WTC11 (cell line): ENCODE measurements around the gene GJB5. TPM values are rescaled to one million over a fixed set of nuclear protein-coding genes. Genes with fewer than 3 reads are reported as not detected.

Experiments used
- ATAC-seq: fragments of 200-7000 bp; cut with Tn5 transposase; 2 replicates; pipeline ENCODE4 v1.10.0; 2021; ENCODE audit warnings: mild to moderate bottlenecking, moderate library complexity
- CTCF ChIA-PET: fragments of 300-600 bp; sonication (Branson Sonifier 250); formaldehyde crosslinking; loops from one replicate; lab custom pipeline; 2021; ENCODE audit warnings: antibody characterized with exemption; lab: Charles Lee
- POLR2A ChIA-PET: fragments of 350-600 bp; sonication (Branson Sonifier 250); formaldehyde crosslinking; loops from one replicate; lab custom pipeline; 2021; ENCODE audit warnings: antibody characterized with exemption; lab: Charles Lee
- DNase-seq: peaks from one replicate; pipeline ENCODE4 v3.0.0; 2021; ENCODE audit warnings: low spot score
- H3K27ac Mint-ChIP-seq: 2 replicates; pipeline ENCODE4 v1.8.0; 2021; ENCODE audit warnings: mixed read lengths
- H3K27me3 Mint-ChIP-seq: 2 replicates; pipeline ENCODE4 v1.8.0; 2021; ENCODE audit warnings: low read depth, mild to moderate bottlenecking, moderate library complexity, mixed read lengths
- H3K36me3 Mint-ChIP-seq: 2 replicates; pipeline ENCODE4 v1.8.0; 2021; ENCODE audit warnings: mixed read lengths
- H3K4me1 Mint-ChIP-seq: 2 replicates; pipeline ENCODE4 v1.8.0; 2022; ENCODE audit warnings: mixed read lengths
- H3K4me3 Mint-ChIP-seq: 2 replicates; pipeline ENCODE4 v1.8.0; 2021; ENCODE audit warnings: mild to moderate bottlenecking, moderate library complexity, mixed read lengths
- H3K9me3 Mint-ChIP-seq: 2 replicates; pipeline ENCODE4 v1.8.0; 2021; ENCODE audit warnings: mixed read lengths
- FOXP1 ChIP-seq: sonication (generic); formaldehyde crosslinking; IDR thresholded peaks from 2 replicates; pipeline ENCODE4 v1.8.0; 2022; ENCODE audit warnings: missing genetic modification reagents, mild to moderate bottlenecking, moderate library complexity, borderline replicate concordance
- GABPB1 ChIP-seq: sonication (generic); formaldehyde crosslinking; IDR thresholded peaks from 2 replicates; pipeline ENCODE4 v1.8.1; 2023; ENCODE audit warnings: mild to moderate bottlenecking, missing genetic modification reagents
- IRF2 ChIP-seq: sonication (generic); formaldehyde crosslinking; IDR thresholded peaks from 2 replicates; pipeline ENCODE4 v1.8.0; 2022; ENCODE audit warnings: low read depth, missing genetic modification reagents, borderline replicate concordance
- MXD4 ChIP-seq: fragments of 250-450 bp; sonication (Bioruptor Pico); IDR thresholded peaks from 2 replicates; pipeline ENCODE4 v1.8.0; 2021; ENCODE audit warnings: mild to moderate bottlenecking, moderate library complexity, borderline replicate concordance
- NFATC4 ChIP-seq: fragments of 250-450 bp; sonication (Bioruptor Pico); IDR thresholded peaks from 2 replicates; pipeline ENCODE4 v1.9.0; 2021; ENCODE audit warnings: mild to moderate bottlenecking
- SMAD4 ChIP-seq: sonication (generic); formaldehyde crosslinking; IDR thresholded peaks from 2 replicates; pipeline ENCODE4 v1.8.0; 2022; ENCODE audit warnings: mild to moderate bottlenecking, missing genetic modification reagents
- TP53 ChIP-seq: sonication (generic); formaldehyde crosslinking; IDR thresholded peaks from 2 replicates; pipeline ENCODE4 v1.8.1; 2023; ENCODE audit warnings: mild to moderate bottlenecking, missing genetic modification reagents
- ZNF138 ChIP-seq: sonication (generic); formaldehyde crosslinking; conservative IDR thresholded peaks from 2 replicates; pipeline ENCODE4 v1.8.1; 2022; ENCODE audit warnings: mild to moderate bottlenecking, moderate library complexity, missing genetic modification reagents
- ZNF263 ChIP-seq: sonication (generic); formaldehyde crosslinking; IDR thresholded peaks from 2 replicates; pipeline ENCODE4 v1.8.1; 2022; ENCODE audit warnings: low read depth, mild to moderate bottlenecking, moderate library complexity, missing genetic modification reagents
- total RNA-seq: library from RNA; stranded (reverse); gene quantifications from 3 replicates; pipeline ENCODE4 v1.2.3, GENCODE V29; 2021
- TF ChIP-seq, protein P1 (sequence below): sonication (generic); formaldehyde crosslinking; IDR thresholded peaks from 2 replicates; pipeline ENCODE4 v1.8.0; 2023; ENCODE audit warnings: missing genetic modification reagents, mild to moderate bottlenecking, borderline replicate concordance
- TF ChIP-seq, protein P2 (sequence below): fragments of 250-450 bp; sonication (Bioruptor Pico); IDR thresholded peaks from 2 replicates; pipeline ENCODE4 v1.9.0; 2021; ENCODE audit warnings: moderate library complexity, mild to moderate bottlenecking, inconsistent platforms, borderline replicate concordance
- TF ChIP-seq, protein P3 (sequence below): sonication (generic); formaldehyde crosslinking; IDR thresholded peaks from 2 replicates; pipeline ENCODE4 v1.8.1; 2023; ENCODE audit warnings: mild to moderate bottlenecking, missing genetic modification reagents, borderline replicate concordance
- TF ChIP-seq, protein P4 (sequence below): fragments of 200-600 bp; IDR thresholded peaks from 2 replicates; pipeline ENCODE4 v1.8.0; 2022; ENCODE audit warnings: antibody characterized with exemption
- TF ChIP-seq, protein P5 (sequence below): sonication (generic); formaldehyde crosslinking; IDR thresholded peaks from 2 replicates; pipeline ENCODE4 v1.8.0; 2022; ENCODE audit warnings: mild to moderate bottlenecking, missing genetic modification reagents
- TF ChIP-seq, protein P6 (sequence below): sonication (generic); formaldehyde crosslinking; IDR thresholded peaks from 2 replicates; pipeline ENCODE4 v1.8.1; 2022; ENCODE audit warnings: low read depth, mild to moderate bottlenecking, moderate library complexity, missing genetic modification reagents, borderline replicate concordance

The GJB5 gene
- total RNA-seq, 1 experiment from 2014 or later, result 0.55 TPM

DNA sequence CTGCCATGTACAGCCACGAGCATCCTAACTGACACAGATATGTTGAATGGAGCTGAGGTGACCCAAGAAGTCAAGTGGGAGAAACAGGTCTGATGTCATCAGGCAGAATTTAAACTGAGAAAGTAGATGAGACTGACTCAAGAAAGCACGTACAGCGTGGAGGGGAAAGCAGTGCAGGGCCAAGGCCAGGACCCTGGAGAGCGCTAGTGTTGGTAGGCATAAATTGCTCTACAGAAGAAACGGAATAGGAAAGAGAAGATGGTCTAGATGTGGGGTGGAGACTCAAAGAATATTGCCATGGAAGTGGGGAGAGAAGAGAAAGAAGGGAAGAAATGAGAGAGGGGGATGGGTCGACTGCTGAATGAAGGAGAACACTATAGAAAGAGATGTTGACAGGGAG is 45.3 kb upstream of the GJB5 start:
- no peak; the same call in 1 of the 2 replicates for ATAC-seq
- Mint-ChIP-seq H3K4me3 (no peak overlapping the region), H3K27ac (no peak overlapping the region), H3K4me1 (no peaks in the 10 kb centered on the region), H3K36me3 (no peaks in the 10 kb centered on the region), H3K27me3 (peaks cover 23% of the 10 kb centered on the region), H3K9me3 (peaks cover 8% of the 10 kb centered on the region)
- CTCF ChIA-PET, result interaction anchor here (0.9 kb wide), 1 partner anchor 33 kb away, joined by 3 read pairs; no protein-coding TSS in a partner anchor
- POLR2A ChIA-PET, result no interaction called here
- DNase-seq, result peak; percentile 36
- no peak for TF ChIP-seq TP53 (CRISPR knock-in tag)
- TF ChIP-seq, protein P1, sequence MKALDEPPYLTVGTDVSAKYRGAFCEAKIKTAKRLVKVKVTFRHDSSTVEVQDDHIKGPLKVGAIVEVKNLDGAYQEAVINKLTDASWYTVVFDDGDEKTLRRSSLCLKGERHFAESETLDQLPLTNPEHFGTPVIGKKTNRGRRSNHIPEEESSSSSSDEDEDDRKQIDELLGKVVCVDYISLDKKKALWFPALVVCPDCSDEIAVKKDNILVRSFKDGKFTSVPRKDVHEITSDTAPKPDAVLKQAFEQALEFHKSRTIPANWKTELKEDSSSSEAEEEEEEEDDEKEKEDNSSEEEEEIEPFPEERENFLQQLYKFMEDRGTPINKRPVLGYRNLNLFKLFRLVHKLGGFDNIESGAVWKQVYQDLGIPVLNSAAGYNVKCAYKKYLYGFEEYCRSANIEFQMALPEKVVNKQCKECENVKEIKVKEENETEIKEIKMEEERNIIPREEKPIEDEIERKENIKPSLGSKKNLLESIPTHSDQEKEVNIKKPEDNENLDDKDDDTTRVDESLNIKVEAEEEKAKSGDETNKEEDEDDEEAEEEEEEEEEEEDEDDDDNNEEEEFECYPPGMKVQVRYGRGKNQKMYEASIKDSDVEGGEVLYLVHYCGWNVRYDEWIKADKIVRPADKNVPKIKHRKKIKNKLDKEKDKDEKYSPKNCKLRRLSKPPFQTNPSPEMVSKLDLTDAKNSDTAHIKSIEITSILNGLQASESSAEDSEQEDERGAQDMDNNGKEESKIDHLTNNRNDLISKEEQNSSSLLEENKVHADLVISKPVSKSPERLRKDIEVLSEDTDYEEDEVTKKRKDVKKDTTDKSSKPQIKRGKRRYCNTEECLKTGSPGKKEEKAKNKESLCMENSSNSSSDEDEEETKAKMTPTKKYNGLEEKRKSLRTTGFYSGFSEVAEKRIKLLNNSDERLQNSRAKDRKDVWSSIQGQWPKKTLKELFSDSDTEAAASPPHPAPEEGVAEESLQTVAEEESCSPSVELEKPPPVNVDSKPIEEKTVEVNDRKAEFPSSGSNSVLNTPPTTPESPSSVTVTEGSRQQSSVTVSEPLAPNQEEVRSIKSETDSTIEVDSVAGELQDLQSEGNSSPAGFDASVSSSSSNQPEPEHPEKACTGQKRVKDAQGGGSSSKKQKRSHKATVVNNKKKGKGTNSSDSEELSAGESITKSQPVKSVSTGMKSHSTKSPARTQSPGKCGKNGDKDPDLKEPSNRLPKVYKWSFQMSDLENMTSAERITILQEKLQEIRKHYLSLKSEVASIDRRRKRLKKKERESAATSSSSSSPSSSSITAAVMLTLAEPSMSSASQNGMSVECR (CRISPR knock-in tag), result 0 out of 2 replicates have a peak, but pooled peaks have one; percentile 42

DNA sequence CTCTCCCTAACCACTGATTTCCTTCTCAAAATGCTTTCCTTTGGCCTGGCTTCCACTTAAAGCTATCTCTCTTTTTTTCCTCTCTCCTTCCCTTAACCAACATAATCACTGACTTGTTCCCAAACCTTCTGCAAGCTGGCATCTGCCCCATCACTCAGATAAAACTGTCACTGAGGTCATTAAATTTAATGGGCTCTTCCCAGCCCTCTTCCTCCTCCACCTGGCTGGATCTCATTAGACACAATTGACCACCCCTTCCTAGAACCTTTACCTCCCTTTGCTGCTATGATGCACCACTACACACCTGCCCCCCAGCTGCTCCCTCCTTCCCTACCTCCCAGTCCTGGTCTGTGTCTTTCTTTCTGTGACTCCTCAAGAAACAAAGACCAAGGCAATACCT is 44.0 kb upstream of the GJB5 start:
- H3K9me3 Mint-ChIP-seq, result peaks cover 8% of the 10 kb centered on the region
- no peak overlapping the region for H3K4me3 Mint-ChIP-seq
- H3K4me1 Mint-ChIP-seq, result no peaks in the 10 kb centered on the region
- DNase-seq, result no peak
- CTCF ChIA-PET, result no interaction called here
- ATAC-seq, result no peak
- POLR2A ChIA-PET, result no interaction called here
- peaks cover 16% of the 10 kb centered on the region for H3K27me3 Mint-ChIP-seq
- no peaks in the 10 kb centered on the region for H3K36me3 Mint-ChIP-seq
- H3K27ac Mint-ChIP-seq, result no peak overlapping the region
- TF ChIP-seq FOXP1 (no peak), NFATC4 (CRISPR knock-in tag) (no peak), IRF2 (CRISPR knock-in tag) (no peak), GABPB1 (CRISPR knock-in tag) (no peak), SMAD4 (CRISPR knock-in tag) (no peak), ZNF263 (no peak), ZNF138 (CRISPR knock-in tag) (no peak), MXD4 (CRISPR knock-in tag) (no peak)
- TF ChIP-seq, protein P2, sequence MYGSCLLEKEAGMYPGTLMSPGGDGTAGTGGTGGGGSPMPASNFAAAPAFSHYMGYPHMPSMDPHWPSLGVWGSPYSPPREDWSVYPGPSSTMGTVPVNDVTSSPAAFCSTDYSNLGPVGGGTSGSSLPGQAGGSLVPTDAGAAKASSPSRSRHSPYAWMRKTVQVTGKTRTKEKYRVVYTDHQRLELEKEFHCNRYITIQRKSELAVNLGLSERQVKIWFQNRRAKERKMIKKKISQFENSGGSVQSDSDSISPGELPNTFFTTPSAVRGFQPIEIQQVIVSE (CRISPR knock-in tag), result no peak
- TF ChIP-seq, protein P3, sequence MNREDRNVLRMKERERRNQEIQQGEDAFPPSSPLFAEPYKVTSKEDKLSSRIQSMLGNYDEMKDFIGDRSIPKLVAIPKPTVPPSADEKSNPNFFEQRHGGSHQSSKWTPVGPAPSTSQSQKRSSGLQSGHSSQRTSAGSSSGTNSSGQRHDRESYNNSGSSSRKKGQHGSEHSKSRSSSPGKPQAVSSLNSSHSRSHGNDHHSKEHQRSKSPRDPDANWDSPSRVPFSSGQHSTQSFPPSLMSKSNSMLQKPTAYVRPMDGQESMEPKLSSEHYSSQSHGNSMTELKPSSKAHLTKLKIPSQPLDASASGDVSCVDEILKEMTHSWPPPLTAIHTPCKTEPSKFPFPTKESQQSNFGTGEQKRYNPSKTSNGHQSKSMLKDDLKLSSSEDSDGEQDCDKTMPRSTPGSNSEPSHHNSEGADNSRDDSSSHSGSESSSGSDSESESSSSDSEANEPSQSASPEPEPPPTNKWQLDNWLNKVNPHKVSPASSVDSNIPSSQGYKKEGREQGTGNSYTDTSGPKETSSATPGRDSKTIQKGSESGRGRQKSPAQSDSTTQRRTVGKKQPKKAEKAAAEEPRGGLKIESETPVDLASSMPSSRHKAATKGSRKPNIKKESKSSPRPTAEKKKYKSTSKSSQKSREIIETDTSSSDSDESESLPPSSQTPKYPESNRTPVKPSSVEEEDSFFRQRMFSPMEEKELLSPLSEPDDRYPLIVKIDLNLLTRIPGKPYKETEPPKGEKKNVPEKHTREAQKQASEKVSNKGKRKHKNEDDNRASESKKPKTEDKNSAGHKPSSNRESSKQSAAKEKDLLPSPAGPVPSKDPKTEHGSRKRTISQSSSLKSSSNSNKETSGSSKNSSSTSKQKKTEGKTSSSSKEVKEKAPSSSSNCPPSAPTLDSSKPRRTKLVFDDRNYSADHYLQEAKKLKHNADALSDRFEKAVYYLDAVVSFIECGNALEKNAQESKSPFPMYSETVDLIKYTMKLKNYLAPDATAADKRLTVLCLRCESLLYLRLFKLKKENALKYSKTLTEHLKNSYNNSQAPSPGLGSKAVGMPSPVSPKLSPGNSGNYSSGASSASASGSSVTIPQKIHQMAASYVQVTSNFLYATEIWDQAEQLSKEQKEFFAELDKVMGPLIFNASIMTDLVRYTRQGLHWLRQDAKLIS, result no peak
- TF ChIP-seq, protein P4, sequence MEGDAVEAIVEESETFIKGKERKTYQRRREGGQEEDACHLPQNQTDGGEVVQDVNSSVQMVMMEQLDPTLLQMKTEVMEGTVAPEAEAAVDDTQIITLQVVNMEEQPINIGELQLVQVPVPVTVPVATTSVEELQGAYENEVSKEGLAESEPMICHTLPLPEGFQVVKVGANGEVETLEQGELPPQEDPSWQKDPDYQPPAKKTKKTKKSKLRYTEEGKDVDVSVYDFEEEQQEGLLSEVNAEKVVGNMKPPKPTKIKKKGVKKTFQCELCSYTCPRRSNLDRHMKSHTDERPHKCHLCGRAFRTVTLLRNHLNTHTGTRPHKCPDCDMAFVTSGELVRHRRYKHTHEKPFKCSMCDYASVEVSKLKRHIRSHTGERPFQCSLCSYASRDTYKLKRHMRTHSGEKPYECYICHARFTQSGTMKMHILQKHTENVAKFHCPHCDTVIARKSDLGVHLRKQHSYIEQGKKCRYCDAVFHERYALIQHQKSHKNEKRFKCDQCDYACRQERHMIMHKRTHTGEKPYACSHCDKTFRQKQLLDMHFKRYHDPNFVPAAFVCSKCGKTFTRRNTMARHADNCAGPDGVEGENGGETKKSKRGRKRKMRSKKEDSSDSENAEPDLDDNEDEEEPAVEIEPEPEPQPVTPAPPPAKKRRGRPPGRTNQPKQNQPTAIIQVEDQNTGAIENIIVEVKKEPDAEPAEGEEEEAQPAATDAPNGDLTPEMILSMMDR, result no peak
- TF ChIP-seq, protein P5, sequence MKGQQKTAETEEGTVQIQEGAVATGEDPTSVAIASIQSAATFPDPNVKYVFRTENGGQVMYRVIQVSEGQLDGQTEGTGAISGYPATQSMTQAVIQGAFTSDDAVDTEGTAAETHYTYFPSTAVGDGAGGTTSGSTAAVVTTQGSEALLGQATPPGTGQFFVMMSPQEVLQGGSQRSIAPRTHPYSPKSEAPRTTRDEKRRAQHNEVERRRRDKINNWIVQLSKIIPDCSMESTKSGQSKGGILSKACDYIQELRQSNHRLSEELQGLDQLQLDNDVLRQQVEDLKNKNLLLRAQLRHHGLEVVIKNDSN (CRISPR knock-in tag), result no peak
- TF ChIP-seq, protein P1 (CRISPR knock-in tag), result no peak
- TF ChIP-seq, protein P6, sequence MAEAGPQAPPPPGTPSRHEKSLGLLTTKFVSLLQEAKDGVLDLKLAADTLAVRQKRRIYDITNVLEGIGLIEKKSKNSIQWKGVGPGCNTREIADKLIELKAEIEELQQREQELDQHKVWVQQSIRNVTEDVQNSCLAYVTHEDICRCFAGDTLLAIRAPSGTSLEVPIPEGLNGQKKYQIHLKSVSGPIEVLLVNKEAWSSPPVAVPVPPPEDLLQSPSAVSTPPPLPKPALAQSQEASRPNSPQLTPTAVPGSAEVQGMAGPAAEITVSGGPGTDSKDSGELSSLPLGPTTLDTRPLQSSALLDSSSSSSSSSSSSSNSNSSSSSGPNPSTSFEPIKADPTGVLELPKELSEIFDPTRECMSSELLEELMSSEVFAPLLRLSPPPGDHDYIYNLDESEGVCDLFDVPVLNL, result no peak
